ENCODE data around the gene EEF1AKMT3. TPM values are rescaled to one million over a fixed set of nuclear protein-coding genes. Genes with fewer than 3 reads are reported as not detected.

The EEF1AKMT3 gene
- total RNA-seq, 2 experiments from 2014 or later, result 3.9 to 4.1 TPM

DNA sequence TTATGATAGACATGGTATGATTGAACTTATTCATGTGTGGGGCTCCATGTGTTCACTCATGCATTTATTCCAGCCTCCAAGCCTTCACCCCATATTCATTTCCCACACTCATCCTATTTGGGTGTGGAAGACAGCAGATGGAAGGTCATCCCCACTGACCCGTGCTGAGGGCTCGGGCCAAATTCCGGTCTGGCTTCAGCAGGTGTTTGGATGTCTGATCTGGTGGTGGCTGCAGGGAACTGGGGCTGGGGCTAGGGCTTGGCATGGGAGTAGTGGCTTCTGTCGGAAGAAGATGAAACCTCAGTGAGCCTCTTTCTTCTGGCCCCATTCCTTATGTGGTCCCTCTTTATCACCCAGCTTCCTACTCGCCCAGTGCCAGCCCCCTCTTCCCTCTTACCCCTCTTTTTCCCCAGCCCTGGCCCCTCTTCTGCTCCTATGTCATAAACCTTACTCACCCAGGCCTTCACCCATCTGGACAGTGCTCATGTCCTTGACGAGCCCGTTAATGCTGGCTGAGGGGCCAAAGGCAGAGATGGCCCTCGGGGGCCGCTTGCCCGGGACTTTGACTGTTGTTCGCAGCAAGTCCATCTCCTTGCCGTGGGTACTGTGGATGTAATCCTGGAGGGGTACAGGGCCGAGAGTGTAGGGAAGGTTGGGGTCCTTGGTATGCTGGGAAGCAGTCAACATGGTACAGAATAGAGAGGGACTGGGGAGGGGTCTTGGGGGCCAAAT, 41.9 kb upstream of the EEF1AKMT3 start:
- no peaks in the 10 kb centered on the region for H3K9me3 Mint-ChIP-seq (ENCODE audit: low read depth)
- no peak overlapping the region for H3K4me3 Mint-ChIP-seq
- H3K4me1 Mint-ChIP-seq, result no peaks in the 10 kb centered on the region
- DNase-seq (no peak), ATAC-seq (no peak)
- H3K27me3 Mint-ChIP-seq, result no peaks in the 10 kb centered on the region
- H3K36me3 Mint-ChIP-seq, result peaks cover 58% of the 10 kb centered on the region
- no peak overlapping the region for H3K27ac Mint-ChIP-seq
- CTCF ChIA-PET, result interaction anchor here (1.4 to 3.1 kb wide), 2 partner anchors 11 to 12 kb away, joined by 3 to 13 read pairs; no protein-coding TSS in a partner anchor

DNA sequence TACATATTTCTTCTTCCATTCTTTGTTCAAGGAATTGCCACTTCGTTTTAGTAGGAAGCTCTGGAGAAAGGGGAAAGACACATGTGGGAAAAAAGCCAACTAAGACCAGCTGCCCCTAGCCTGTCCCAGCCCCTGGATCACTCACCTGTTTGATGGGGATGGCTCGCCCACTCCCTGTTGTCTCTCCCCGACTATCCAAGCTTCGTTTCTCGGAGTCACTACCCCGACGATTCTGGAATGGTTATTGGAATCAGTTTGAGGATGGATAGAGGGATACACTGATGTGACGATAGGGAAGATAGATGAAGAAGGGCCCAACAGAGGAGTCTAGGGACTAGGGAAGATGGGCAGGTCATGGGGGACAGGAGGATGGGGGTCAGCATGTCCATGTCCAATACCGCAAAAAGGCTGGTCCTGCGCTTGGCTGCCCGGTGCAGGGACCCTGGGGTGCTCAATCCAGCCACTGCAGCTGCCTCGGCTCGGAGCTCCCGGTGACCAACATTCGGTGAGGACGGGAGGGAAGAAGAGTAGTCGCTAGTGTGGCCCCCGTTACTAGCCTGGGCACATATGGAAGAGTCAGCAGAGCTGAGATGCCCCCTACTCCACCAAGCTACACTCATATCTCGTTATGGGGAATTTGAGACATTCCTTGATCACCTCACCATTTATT, 40.9 kb upstream of the EEF1AKMT3 start:
- peaks cover 58% of the 10 kb centered on the region for H3K36me3 Mint-ChIP-seq
- H3K4me3 Mint-ChIP-seq, result no peak overlapping the region
- no peaks in the 10 kb centered on the region for H3K27me3 Mint-ChIP-seq
- no peaks in the 10 kb centered on the region for H3K4me1 Mint-ChIP-seq
- CTCF ChIA-PET, result interaction anchor here (0.9 to 3.1 kb wide), 3 partner anchors 9 to 13 kb away, joined by 3 to 13 read pairs (median 3); no protein-coding TSS in a partner anchor
- H3K9me3 Mint-ChIP-seq (ENCODE audit: low read depth), result no peaks in the 10 kb centered on the region
- no peak for DNase-seq
- ATAC-seq, result no peak
- no peak overlapping the region for H3K27ac Mint-ChIP-seq

DNA sequence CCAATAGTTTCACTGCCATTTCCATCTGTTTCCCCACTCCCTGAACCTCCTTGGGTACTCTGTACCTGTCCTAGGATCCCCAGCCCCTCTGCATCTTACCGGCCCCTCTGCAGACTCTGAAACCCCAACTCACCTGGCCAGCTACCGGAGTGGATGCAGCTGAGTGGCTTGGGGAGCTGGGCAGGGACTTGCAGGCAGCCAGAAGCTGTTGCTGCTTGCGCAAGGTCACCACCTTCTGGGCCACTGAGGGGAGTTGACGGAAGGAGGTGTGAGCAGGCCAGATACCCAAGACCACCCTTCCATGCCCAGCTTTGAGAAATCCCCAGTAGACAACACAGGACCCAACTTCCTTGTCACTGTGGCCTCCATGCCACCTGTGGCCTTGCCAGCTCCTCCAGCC, 40.1 kb upstream of the EEF1AKMT3 start:
- H3K9me3 Mint-ChIP-seq (ENCODE audit: low read depth), result no peaks in the 10 kb centered on the region
- H3K4me1 Mint-ChIP-seq, result no peaks in the 10 kb centered on the region
- peaks cover 57% of the 10 kb centered on the region for H3K36me3 Mint-ChIP-seq
- CTCF ChIA-PET, result interaction anchor here (0.9 to 3.1 kb wide), 4 partner anchors 9 to 24 kb away, joined by 3 to 13 read pairs (median 3); no protein-coding TSS in a partner anchor
- no peak for ATAC-seq
- no peak overlapping the region for H3K4me3 Mint-ChIP-seq
- H3K27ac Mint-ChIP-seq, result peak overlapping the region; percentile 47
- H3K27me3 Mint-ChIP-seq, result no peaks in the 10 kb centered on the region
- DNase-seq, result no peak

DNA sequence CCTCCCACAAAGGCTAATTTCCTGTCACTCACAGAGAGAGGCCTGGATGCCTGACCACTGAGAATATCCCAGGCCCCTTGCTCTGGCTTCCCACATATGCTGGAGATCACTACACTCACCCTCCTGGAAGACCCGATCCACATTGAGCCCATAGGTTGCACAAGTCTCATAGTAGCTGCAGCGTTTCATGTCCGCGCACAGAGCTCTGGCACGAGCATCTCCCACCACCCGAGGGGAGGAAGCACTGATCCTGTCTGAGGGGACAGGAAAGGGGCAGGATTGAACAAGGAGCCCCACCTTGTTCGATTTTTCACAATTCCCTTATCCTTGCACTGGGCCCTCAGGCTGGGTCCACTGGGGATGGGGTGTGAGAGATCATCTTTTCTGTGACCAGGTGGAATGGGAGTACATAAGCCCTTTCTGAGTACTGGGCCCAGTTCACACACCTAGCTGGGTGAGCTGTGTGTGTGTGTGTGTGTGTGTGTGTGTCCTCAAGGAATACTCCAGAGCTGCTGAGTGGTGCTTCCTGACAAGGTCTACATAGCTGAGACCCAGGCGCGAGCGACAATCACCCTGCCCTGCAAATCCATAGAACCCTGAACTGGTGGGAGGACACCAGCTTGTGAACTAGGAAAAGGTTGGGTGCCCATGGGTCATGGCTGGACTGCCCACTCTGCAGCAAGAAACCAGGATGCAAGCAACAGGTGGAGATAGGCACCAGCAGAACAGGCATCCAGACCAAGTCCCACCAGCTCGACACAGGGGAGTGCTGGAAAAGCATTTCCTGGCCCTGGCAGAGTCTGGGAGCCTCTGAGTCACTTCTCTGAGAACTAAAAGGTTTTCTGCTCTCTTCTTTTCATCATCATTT, 39.5 kb upstream of the EEF1AKMT3 start:
- DNase-seq, result no peak
- no peaks in the 10 kb centered on the region for H3K27me3 Mint-ChIP-seq
- peak overlapping the region; percentile 7 for H3K27ac Mint-ChIP-seq
- peaks cover 51% of the 10 kb centered on the region for H3K36me3 Mint-ChIP-seq
- no peaks in the 10 kb centered on the region for H3K9me3 Mint-ChIP-seq (ENCODE audit: low read depth)
- CTCF ChIA-PET, result interaction anchor here (1.3 to 3.1 kb wide), 2 partner anchors 8 to 25 kb away, joined by 3 to 13 read pairs; no protein-coding TSS in a partner anchor
- ATAC-seq, result no peak
- H3K4me1 Mint-ChIP-seq, result no peaks in the 10 kb centered on the region
- no peak overlapping the region for H3K4me3 Mint-ChIP-seq

DNA sequence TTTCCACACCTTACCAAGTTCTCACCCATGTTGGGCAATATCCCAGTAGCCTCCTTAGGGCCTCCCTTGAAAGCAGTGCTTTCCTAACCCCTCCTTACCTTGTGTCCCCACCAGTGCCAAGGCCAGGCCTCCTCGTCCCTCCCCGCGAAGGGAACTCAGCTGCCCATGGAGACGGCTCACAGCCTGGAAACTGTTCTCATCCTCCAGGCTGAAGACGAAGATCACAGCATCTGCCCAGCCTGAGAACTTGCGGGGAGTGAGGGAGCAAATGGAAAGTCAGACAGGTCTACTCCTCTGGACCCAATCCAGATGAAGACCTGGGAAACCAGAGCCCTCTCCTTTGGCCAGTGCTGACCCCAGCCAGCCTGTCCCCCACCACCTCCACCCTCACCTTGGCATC, 38.5 kb upstream of the EEF1AKMT3 start:
- Mint-ChIP-seq H3K27me3 (no peaks in the 10 kb centered on the region), H3K9me3 (ENCODE audit: low read depth) (no peaks in the 10 kb centered on the region), H3K4me3 (no peak overlapping the region), H3K27ac (no peak overlapping the region), H3K4me1 (peaks cover 1% of the 10 kb centered on the region), H3K36me3 (peaks cover 45% of the 10 kb centered on the region)
- DNase-seq (no peak), ATAC-seq (no peak)
- CTCF ChIA-PET, result interaction anchor here (3.1 kb wide), 1 partner anchor 7 kb away, joined by 13 read pairs; no protein-coding TSS in a partner anchor

DNA sequence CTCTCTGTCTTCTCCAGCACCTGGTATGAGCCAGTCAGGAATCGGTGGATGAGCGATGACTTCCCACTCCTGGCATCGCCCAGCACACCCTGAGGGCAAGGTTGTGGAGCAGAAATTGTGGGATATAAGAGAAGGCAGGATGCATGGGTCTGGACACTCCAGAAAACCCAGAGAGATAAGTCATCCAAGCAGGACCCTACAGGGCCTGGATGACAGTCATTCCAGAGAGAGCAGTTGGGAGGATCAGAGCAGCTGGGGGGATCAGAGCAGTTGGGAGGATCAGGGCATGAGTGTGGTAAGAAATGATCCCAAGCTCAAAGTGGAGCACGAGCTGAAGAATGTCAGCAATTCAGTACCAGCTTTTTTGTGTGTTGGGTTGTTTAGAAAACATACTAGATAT, 37.8 kb upstream of the EEF1AKMT3 start:
- peak overlapping the region; percentile 9 for H3K27ac Mint-ChIP-seq
- peaks cover 8% of the 10 kb centered on the region for H3K4me1 Mint-ChIP-seq
- peaks cover 47% of the 10 kb centered on the region for H3K36me3 Mint-ChIP-seq
- CTCF ChIA-PET, result no interaction called here
- no peak overlapping the region for H3K4me3 Mint-ChIP-seq
- H3K9me3 Mint-ChIP-seq (ENCODE audit: low read depth), result no peaks in the 10 kb centered on the region
- DNase-seq (no peak), ATAC-seq (no peak)
- H3K27me3 Mint-ChIP-seq, result no peaks in the 10 kb centered on the region

DNA sequence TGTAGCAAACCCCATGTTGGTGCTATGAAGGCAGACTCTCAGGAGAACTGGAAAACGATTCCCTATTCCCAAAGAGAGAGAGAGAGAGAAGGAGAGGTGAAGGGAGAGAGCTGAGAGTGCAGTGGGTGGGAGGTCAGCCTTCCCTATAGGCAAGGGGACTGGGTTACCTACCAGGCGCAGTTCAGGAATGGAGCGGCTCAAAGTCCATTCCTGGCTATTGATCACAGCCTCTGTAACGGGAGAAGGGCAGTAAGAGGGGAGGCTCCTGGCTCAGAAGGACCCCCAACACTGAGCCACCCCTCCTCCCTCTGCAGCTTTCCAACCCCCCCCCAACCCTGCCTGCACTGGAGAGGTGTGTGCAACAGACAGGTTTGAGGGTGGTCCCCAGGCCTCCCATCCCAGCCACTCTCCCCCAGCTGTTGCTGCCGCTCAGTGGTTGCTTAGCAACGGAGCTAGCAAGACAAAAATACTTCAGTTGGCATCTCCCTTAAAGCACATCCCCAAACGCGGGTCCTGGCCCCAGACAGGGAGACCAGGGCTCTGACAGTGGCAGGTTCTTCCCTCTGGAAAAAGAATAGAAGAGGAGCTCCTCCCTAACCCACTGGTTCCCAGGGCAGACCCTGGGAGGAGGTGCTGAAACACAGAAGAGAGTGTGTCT, 37.1 kb upstream of the EEF1AKMT3 start:
- Mint-ChIP-seq H3K27ac (no peak overlapping the region), H3K4me1 (peaks cover 14% of the 10 kb centered on the region), H3K27me3 (no peaks in the 10 kb centered on the region), H3K4me3 (no peak overlapping the region), H3K9me3 (ENCODE audit: low read depth) (no peaks in the 10 kb centered on the region), H3K36me3 (peaks cover 40% of the 10 kb centered on the region)
- no peak for DNase-seq
- no peak for ATAC-seq
- CTCF ChIA-PET, result interaction anchor here (1.0 kb wide), 1 partner anchor 16 kb away, joined by 3 read pairs; no protein-coding TSS in a partner anchor

DNA sequence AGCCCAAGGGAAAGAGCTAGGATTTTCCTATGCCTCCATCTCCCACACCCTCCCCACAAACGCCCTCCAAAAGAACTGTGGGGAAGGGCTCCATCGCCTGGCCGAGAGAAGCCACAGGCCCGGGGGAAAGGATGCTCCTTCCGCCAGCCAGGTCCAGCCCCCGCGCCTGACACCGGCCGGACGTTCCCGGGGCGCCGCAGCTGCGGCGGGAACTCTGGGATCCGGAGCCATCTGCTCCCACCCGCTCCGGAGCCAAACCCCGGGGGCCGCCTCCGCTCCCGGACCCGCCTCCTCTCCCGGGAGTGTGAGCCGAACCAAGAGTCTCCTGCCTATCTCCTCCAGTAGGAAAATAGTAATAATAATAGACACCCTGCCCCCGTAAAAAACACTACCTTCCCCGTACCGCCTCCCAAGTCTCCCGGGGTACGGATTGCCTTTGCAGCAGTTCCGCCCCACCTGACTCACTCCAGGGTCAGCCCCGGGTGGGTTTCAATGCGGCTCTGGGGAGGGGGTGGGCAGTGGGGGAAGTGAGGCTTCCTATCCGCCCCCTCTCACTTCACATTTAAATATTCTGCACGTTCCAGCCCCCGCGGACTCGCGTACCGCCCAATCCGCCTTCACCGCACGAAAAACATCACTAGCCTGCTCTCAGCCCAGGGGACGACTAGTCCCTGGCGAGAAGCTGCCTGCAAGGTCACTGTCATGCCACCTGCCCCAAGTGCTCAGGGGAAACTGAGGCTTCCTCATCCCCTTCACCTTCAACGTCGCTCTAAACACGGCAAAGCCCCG, 36.3 kb upstream of the EEF1AKMT3 start:
- Mint-ChIP-seq H3K36me3 (peaks cover 35% of the 10 kb centered on the region), H3K4me3 (no peak overlapping the region)
- CTCF ChIA-PET, result interaction anchor here (1.0 kb wide), 1 partner anchor 17 kb away, joined by 3 read pairs; no protein-coding TSS in a partner anchor

DNA sequence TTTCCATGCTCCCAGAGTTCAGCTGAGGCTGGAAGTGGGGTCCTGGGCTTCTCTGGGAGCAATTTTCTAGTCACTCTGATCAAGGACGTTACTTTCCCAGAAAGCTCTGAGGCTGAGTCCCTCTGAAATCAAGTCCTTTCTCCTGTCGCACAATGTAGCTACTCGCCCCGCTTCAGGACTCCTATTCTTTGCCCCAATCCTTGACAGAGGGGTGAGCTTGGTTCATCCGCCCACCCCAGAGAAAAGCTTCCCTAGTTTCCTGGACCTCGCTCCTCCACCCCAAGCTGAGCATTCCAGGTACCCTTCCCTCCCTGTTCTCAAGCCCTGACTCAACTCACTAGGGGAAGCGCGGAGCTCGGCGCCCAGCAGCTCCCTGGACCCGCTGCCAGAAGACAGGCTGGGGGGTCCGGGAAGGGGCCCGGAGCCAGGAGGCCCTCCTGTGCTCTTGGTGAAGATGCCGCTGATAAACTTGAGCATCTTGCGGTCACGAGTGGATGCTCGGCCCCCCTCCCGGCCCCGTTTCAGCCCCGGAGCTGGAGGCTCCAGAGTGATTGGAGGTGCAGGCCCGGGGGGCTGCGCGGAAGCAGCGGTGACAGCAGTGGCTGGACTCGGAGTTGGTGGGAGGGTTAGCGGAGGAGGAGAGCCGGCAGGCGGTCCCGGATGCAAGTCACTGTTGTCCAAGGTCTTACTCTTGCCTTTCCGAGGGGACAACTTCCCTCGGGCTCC, 35.5 kb upstream of the EEF1AKMT3 start:
- no peaks in the 10 kb centered on the region for H3K9me3 Mint-ChIP-seq (ENCODE audit: low read depth)
- peaks cover 24% of the 10 kb centered on the region for H3K4me1 Mint-ChIP-seq
- H3K36me3 Mint-ChIP-seq, result peaks cover 31% of the 10 kb centered on the region
- H3K4me3 Mint-ChIP-seq, result no peak overlapping the region
- no peaks in the 10 kb centered on the region for H3K27me3 Mint-ChIP-seq
- no peak for ATAC-seq
- no peak overlapping the region for H3K27ac Mint-ChIP-seq
- CTCF ChIA-PET, result interaction anchor here (1.2 kb wide), 1 partner anchor 104 kb away, joined by 3 read pairs; the partner anchor contains the start of gene B4GALNT1
- DNase-seq, result no peak

More for the DNA sequence above, 36.3 kb upstream of the EEF1AKMT3 start:
- H3K27ac Mint-ChIP-seq, result peak overlapping the region; percentile 37
- H3K27me3 Mint-ChIP-seq, result no peaks in the 10 kb centered on the region
- ATAC-seq (no peak), DNase-seq (no peak)
- no peaks in the 10 kb centered on the region for H3K9me3 Mint-ChIP-seq (ENCODE audit: low read depth)
- peaks cover 21% of the 10 kb centered on the region for H3K4me1 Mint-ChIP-seq

DNA sequence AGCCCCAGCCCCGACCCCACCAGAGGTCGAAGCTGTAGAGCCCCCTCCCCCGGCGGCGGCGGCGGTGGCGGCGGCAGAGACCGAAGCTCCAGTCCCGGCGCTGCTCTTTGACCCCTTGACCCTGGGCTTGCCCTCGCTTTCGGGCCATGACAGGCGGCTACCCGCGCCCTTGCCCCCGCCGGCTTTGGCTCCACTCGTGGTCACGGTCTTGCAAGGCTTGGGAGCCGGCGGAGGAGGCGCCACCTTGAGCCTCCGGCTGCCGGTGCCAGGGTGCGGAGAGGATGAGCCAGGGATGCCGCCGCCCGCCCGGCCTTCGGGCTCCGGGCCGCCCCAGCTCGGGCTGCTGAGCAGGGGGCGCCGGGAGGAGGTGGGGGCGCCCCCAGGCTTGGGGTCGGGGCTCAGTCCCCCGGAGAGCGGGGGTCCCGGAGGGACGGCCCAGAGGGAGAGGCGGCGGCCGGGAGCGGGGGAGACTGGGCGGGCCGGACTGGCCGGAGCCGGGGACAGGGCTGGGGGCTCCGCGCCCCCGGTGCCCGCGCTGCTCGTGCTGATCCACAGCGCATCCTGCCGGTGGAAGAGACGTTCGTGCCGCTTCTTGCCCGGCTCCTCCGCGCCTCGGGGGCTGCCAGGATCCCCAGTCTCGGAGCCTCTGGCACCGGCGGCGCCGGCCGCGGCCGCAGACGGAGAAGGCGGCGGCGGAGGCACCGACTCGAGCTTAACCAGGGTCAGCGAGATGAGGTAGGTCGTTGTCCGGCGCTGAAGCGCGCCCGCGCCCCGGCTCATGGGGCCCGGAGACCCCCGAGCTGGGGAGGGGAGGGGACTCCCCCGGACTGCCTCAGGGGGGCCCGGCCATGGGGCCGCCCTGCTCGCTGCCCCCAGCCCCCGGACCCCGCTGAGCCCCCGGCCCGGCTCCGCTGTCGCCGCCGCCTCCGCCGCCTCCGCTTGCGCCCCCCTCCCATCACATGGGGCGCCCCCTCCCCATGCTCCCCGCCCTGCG, 34.6 kb upstream of the EEF1AKMT3 start:
- peaks cover 23% of the 10 kb centered on the region for H3K36me3 Mint-ChIP-seq
- CTCF ChIA-PET, result interaction anchor here (1.2 kb wide), 1 partner anchor 105 kb away, joined by 3 read pairs; the partner anchor contains the start of gene B4GALNT1
- no peak overlapping the region for H3K4me3 Mint-ChIP-seq
- no peaks in the 10 kb centered on the region for H3K27me3 Mint-ChIP-seq
- no peak for ATAC-seq
- no peak overlapping the region for H3K27ac Mint-ChIP-seq
- peaks cover 30% of the 10 kb centered on the region for H3K4me1 Mint-ChIP-seq
- H3K9me3 Mint-ChIP-seq (ENCODE audit: low read depth), result no peaks in the 10 kb centered on the region
- no peak for DNase-seq

Data from activated CD8-positive, alpha-beta memory T cell treated with anti-CD3 and anti-CD28 coated beads, Interleukin-2, amount 10 ng/mL, durations not matched to agents 7 days and 5 days (primary cell).